ENCODE results near the gene C17orf67. TPM values are rescaled to one million over a fixed set of nuclear protein-coding genes. Genes with fewer than 3 reads are reported as not detected.

Gene C17orf67
- total RNA-seq, 1 donor from 2014 or later, result 1.0 TPM

GRCh38 chr17:56796536-56796935, 37.2 kb downstream of the C17orf67 start:
- Histone ChIP-seq H3K27me3 (ENCODE audit: control insufficient read depth in 3 of 3, insufficient read depth in 3 of 3, low read length in 3 of 3) (no peaks in the 10 kb centered on the region), H3K4me3 (ENCODE audit: low read length in 3 of 3) (no peak overlapping the region), H3K27ac (ENCODE audit: low read depth, low read length) (no peak overlapping the region), H3K9ac (ENCODE audit: low read depth in 1 of 3, low read length in 3 of 3) (no peak overlapping the region), H3K36me3 (ENCODE audit: control insufficient read depth in 3 of 3, insufficient read depth in 3 of 3, low read length in 3 of 3) (no peaks in the 10 kb centered on the region), H3K9me3 (ENCODE audit: control insufficient read depth in 3 of 3, low read length in 3 of 3) (no peaks in the 10 kb centered on the region), H3K4me1 (ENCODE audit: control insufficient read depth in 3 of 3, insufficient read depth in 3 of 3, low read length in 3 of 3) (peaks cover 0 to 2% (median 0%) of the 10 kb centered on the region in 3 donors)

GRCh38 chr17:56795221-56795865, 38.4 kb downstream of the C17orf67 start:
- no peak overlapping the region for H3K27ac ChIP-seq (ENCODE audit: low read depth, low read length)
- no peak overlapping the region for H3K4me3 ChIP-seq (ENCODE audit: low read length in 3 of 3)
- no peaks in the 10 kb centered on the region for H3K27me3 ChIP-seq (ENCODE audit: control insufficient read depth in 3 of 3, insufficient read depth in 3 of 3, low read length in 3 of 3)
- H3K36me3 ChIP-seq (ENCODE audit: control insufficient read depth in 3 of 3, insufficient read depth in 3 of 3, low read length in 3 of 3), result no peaks in the 10 kb centered on the region
- no peaks in the 10 kb centered on the region for H3K9me3 ChIP-seq (ENCODE audit: control insufficient read depth in 3 of 3, low read length in 3 of 3)
- H3K4me1 ChIP-seq (ENCODE audit: control insufficient read depth in 3 of 3, insufficient read depth in 3 of 3, low read length in 3 of 3), result peaks cover 0 to 2% (median 0%) of the 10 kb centered on the region in 3 donors
- H3K9ac ChIP-seq (ENCODE audit: low read depth in 1 of 3, low read length in 3 of 3), result no peak overlapping the region

- H3K4me3 ChIP-seq (ENCODE audit: low read length in 3 of 3), result no peak overlapping the region
- no peak overlapping the region for H3K27ac ChIP-seq (ENCODE audit: low read depth, low read length)
- H3K27me3 ChIP-seq (ENCODE audit: control insufficient read depth in 3 of 3, insufficient read depth in 3 of 3, low read length in 3 of 3), result no peaks in the 10 kb centered on the region
- peaks cover 0 to 2% (median 0%) of the 10 kb centered on the region in 3 donors for H3K4me1 ChIP-seq (ENCODE audit: control insufficient read depth in 3 of 3, insufficient read depth in 3 of 3, low read length in 3 of 3)
- no peaks in the 10 kb centered on the region for H3K9me3 ChIP-seq (ENCODE audit: control insufficient read depth in 3 of 3, low read length in 3 of 3)
- no peaks in the 10 kb centered on the region for H3K36me3 ChIP-seq (ENCODE audit: control insufficient read depth in 3 of 3, insufficient read depth in 3 of 3, low read length in 3 of 3)
- H3K9ac ChIP-seq (ENCODE audit: low read depth in 1 of 3, low read length in 3 of 3), result no peak overlapping the region
These were observed 39.8 kb downstream of the C17orf67 start for GRCh38 chr17:56793957-56794356.

GRCh38 chr17:56793531-56793930, 40.2 kb downstream of the C17orf67 start:
- H3K4me3 ChIP-seq (ENCODE audit: low read length in 3 of 3), result no peak overlapping the region
- no peaks in the 10 kb centered on the region for H3K27me3 ChIP-seq (ENCODE audit: control insufficient read depth in 3 of 3, insufficient read depth in 3 of 3, low read length in 3 of 3)
- H3K36me3 ChIP-seq (ENCODE audit: control insufficient read depth in 3 of 3, insufficient read depth in 3 of 3, low read length in 3 of 3), result no peaks in the 10 kb centered on the region
- H3K9me3 ChIP-seq (ENCODE audit: control insufficient read depth in 3 of 3, low read length in 3 of 3), result no peaks in the 10 kb centered on the region
- H3K4me1 ChIP-seq (ENCODE audit: control insufficient read depth in 3 of 3, insufficient read depth in 3 of 3, low read length in 3 of 3), result peaks cover 0 to 2% (median 0%) of the 10 kb centered on the region in 3 donors
- no peak overlapping the region for H3K9ac ChIP-seq (ENCODE audit: low read depth in 1 of 3, low read length in 3 of 3)
- H3K27ac ChIP-seq (ENCODE audit: low read depth, low read length), result no peak overlapping the region

- Histone ChIP-seq H3K27me3 (ENCODE audit: control insufficient read depth in 3 of 3, insufficient read depth in 3 of 3, low read length in 3 of 3) (no peaks in the 10 kb centered on the region), H3K36me3 (ENCODE audit: control insufficient read depth in 3 of 3, insufficient read depth in 3 of 3, low read length in 3 of 3) (no peaks in the 10 kb centered on the region), H3K4me1 (ENCODE audit: control insufficient read depth in 3 of 3, insufficient read depth in 3 of 3, low read length in 3 of 3) (peaks cover 0 to 2% (median 1%) of the 10 kb centered on the region in 3 donors), H3K27ac (ENCODE audit: low read depth, low read length) (no peak overlapping the region), H3K4me3 (ENCODE audit: low read length in 3 of 3) (no peak overlapping the region), H3K9ac (ENCODE audit: low read depth in 1 of 3, low read length in 3 of 3) (no peak overlapping the region), H3K9me3 (ENCODE audit: control insufficient read depth in 3 of 3, low read length in 3 of 3) (no peaks in the 10 kb centered on the region)
These were observed 41.5 kb downstream of the C17orf67 start for GRCh38 chr17:56792267-56792666.

GRCh38 chr17:56786989-56787482, 46.7 kb downstream of the C17orf67 start:
- no peaks in the 10 kb centered on the region for H3K27me3 ChIP-seq (ENCODE audit: control insufficient read depth in 3 of 3, insufficient read depth in 3 of 3, low read length in 3 of 3)
- no peak overlapping the region for H3K27ac ChIP-seq (ENCODE audit: low read depth, low read length)
- H3K9ac ChIP-seq (ENCODE audit: low read depth in 1 of 3, low read length in 3 of 3), result no peak overlapping the region
- H3K4me1 ChIP-seq (ENCODE audit: control insufficient read depth in 3 of 3, insufficient read depth in 3 of 3, low read length in 3 of 3), result peaks cover 0 to 20% (median 3%) of the 10 kb centered on the region in 3 donors
- H3K4me3 ChIP-seq (ENCODE audit: low read length in 3 of 3), result no peak overlapping the region
- no peaks in the 10 kb centered on the region for H3K9me3 ChIP-seq (ENCODE audit: control insufficient read depth in 3 of 3, low read length in 3 of 3)
- H3K36me3 ChIP-seq (ENCODE audit: control insufficient read depth in 3 of 3, insufficient read depth in 3 of 3, low read length in 3 of 3), result no peaks in the 10 kb centered on the region

GRCh38 chr17:56785997-56786680, 47.6 kb downstream of the C17orf67 start:
- H3K9me3 ChIP-seq (ENCODE audit: control insufficient read depth in 3 of 3, low read length in 3 of 3), result no peaks in the 10 kb centered on the region
- no peak overlapping the region for H3K27ac ChIP-seq (ENCODE audit: low read depth, low read length)

GRCh38 chr17:56785405-56785804, 48.3 kb downstream of the C17orf67 start:
- peaks cover 0 to 2% (median 2%) of the 10 kb centered on the region in 3 donors for H3K27me3 ChIP-seq (ENCODE audit: control insufficient read depth in 3 of 3, insufficient read depth in 3 of 3, low read length in 3 of 3)
- H3K9ac ChIP-seq (ENCODE audit: low read depth in 1 of 3, low read length in 3 of 3), result no peak overlapping the region
- H3K27ac ChIP-seq (ENCODE audit: low read depth, low read length), result no peak overlapping the region
- H3K36me3 ChIP-seq (ENCODE audit: control insufficient read depth in 3 of 3, insufficient read depth in 3 of 3, low read length in 3 of 3), result no peaks in the 10 kb centered on the region
- H3K4me3 ChIP-seq (ENCODE audit: low read length in 3 of 3), result no peak overlapping the region
- peaks cover 6 to 35% (median 15%) of the 10 kb centered on the region in 3 donors for H3K4me1 ChIP-seq (ENCODE audit: control insufficient read depth in 3 of 3, insufficient read depth in 3 of 3, low read length in 3 of 3)
- no peaks in the 10 kb centered on the region for H3K9me3 ChIP-seq (ENCODE audit: control insufficient read depth in 3 of 3, low read length in 3 of 3)

More at GRCh38 chr17:56785997-56786680, 47.6 kb downstream of the C17orf67 start:
- H3K9ac ChIP-seq (ENCODE audit: low read depth in 1 of 3, low read length in 3 of 3), result no peak overlapping the region
- H3K27me3 ChIP-seq (ENCODE audit: control insufficient read depth in 3 of 3, insufficient read depth in 3 of 3, low read length in 3 of 3), result no peaks in the 10 kb centered on the region
- H3K36me3 ChIP-seq (ENCODE audit: control insufficient read depth in 3 of 3, insufficient read depth in 3 of 3, low read length in 3 of 3), result no peaks in the 10 kb centered on the region
- H3K4me3 ChIP-seq (ENCODE audit: low read length in 3 of 3), result no peak overlapping the region
- H3K4me1 ChIP-seq (ENCODE audit: control insufficient read depth in 3 of 3, insufficient read depth in 3 of 3, low read length in 3 of 3), result peaks cover 0 to 29% (median 11%) of the 10 kb centered on the region in 3 donors

GRCh38 chr17:56782338-56782737, 51.4 kb downstream of the C17orf67 start:
- H3K4me3 ChIP-seq (ENCODE audit: low read length in 3 of 3), result no peak overlapping the region
- peaks cover 0 to 4% (median 2%) of the 10 kb centered on the region in 3 donors for H3K27me3 ChIP-seq (ENCODE audit: control insufficient read depth in 3 of 3, insufficient read depth in 3 of 3, low read length in 3 of 3)
- no peaks in the 10 kb centered on the region for H3K9me3 ChIP-seq (ENCODE audit: control insufficient read depth in 3 of 3, low read length in 3 of 3)
- no peak overlapping the region for H3K9ac ChIP-seq (ENCODE audit: low read depth in 1 of 3, low read length in 3 of 3)
- H3K27ac ChIP-seq (ENCODE audit: low read depth, low read length), result no peak overlapping the region
- peaks cover 11 to 46% (median 20%) of the 10 kb centered on the region in 3 donors for H3K4me1 ChIP-seq (ENCODE audit: control insufficient read depth in 3 of 3, insufficient read depth in 3 of 3, low read length in 3 of 3)
- H3K36me3 ChIP-seq (ENCODE audit: control insufficient read depth in 3 of 3, insufficient read depth in 3 of 3, low read length in 3 of 3), result no peaks in the 10 kb centered on the region

GRCh38 chr17:56781906-56782305, 51.8 kb downstream of the C17orf67 start:
- no peaks in the 10 kb centered on the region for H3K36me3 ChIP-seq (ENCODE audit: control insufficient read depth in 3 of 3, insufficient read depth in 3 of 3, low read length in 3 of 3)
- peaks cover 11 to 42% (median 20%) of the 10 kb centered on the region in 3 donors for H3K4me1 ChIP-seq (ENCODE audit: control insufficient read depth in 3 of 3, insufficient read depth in 3 of 3, low read length in 3 of 3)
- H3K27me3 ChIP-seq (ENCODE audit: control insufficient read depth in 3 of 3, insufficient read depth in 3 of 3, low read length in 3 of 3), result peaks cover 0 to 4% (median 2%) of the 10 kb centered on the region in 3 donors
- H3K9me3 ChIP-seq (ENCODE audit: control insufficient read depth in 3 of 3, low read length in 3 of 3), result no peaks in the 10 kb centered on the region
- H3K4me3 ChIP-seq (ENCODE audit: low read length in 3 of 3), result no peak overlapping the region
- H3K9ac ChIP-seq (ENCODE audit: low read depth in 1 of 3, low read length in 3 of 3), result no peak overlapping the region
- no peak overlapping the region for H3K27ac ChIP-seq (ENCODE audit: low read depth, low read length)
